HG02885 (cell line): ENCODE measurements around the gene MYH11.

Experiments
- ATAC-seq: cut with Tn5 transposase; IDR thresholded peaks from one replicate; pipeline ENCODE4 v1.9.1; 2021; ENCODE audit warnings: mild to moderate bottlenecking; ENCODE audit not compliant: unreplicated experiment, poor library complexity

MYH11 gene

DNA sequence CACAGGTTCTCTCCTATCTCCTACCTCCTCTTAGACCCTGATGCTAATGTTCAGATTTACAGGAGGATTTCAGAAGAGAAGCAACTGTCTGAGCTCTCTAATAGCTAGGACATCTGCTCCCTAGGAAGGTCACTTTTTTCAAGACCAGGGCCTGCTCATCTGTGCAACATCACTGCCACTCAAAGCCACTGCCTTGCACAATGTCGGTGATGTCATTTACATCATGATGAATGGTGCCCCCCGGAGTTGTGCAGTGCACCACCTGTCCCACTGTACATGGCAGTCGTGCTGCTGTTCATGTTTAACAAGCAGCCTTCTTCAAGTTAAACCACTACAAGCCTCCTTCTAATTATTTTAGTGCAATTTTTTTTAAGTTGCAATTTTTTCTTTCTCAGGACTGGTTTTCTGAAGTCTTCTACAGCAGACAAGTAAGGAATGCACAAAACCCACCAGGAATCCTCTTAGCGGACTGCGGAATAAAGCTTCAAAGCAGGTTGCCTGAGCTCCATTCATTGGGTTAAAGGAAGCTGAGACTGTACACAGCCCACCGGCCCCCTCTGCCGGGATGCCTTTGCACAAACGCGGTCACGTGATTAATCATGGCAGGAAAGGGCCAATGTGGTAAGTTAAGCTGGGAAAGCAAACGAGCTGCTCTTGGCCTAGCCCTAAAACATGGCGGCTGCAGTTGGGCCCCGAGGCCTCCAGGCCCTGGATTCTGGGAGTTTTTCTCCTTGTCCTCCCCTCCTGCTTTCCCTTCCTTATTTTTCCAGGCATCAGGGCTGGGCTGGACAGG, 74.1 kb downstream of the MYH11 start:
- ATAC-seq: no peak

DNA sequence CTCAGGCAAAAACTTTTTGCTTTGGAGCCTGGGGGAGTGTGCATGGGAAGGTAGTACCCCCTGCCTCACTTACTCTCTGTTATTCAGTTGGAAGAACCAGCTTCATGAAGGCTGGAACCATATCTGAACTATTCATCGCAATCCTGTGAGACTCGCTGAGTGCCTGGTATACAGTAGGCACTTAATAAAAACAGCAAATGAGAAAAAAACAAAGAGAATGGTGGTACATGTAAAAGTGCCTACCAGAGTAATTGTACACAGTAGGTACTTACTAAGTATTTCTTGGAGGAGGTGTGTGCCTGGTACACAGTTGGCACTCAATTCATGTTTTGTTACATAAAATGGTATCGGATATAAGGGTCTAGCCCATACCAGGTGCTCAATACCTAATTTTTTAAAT, 75.2 kb downstream of the MYH11 start:
- no peak for ATAC-seq

DNA sequence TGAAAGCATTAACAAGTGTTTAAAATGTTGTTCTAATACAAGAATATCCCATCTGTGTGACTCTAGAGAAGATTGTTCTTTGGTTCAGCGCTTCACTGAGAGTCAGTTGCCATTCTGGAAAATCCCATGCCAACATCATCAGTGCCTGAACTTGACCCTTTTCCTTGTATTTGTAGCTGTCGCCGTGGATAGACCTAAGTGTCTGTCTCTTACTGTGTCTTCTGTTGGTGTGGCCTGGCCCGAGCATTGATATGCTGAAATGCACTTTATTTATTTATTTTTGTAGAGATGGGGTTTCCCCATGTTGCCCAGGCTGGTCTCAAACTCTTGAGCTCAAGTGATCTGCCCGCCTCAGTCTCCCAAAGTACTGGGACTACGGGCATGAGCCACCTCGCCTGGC, 76.0 kb downstream of the MYH11 start:
- ATAC-seq: no peak

DNA sequence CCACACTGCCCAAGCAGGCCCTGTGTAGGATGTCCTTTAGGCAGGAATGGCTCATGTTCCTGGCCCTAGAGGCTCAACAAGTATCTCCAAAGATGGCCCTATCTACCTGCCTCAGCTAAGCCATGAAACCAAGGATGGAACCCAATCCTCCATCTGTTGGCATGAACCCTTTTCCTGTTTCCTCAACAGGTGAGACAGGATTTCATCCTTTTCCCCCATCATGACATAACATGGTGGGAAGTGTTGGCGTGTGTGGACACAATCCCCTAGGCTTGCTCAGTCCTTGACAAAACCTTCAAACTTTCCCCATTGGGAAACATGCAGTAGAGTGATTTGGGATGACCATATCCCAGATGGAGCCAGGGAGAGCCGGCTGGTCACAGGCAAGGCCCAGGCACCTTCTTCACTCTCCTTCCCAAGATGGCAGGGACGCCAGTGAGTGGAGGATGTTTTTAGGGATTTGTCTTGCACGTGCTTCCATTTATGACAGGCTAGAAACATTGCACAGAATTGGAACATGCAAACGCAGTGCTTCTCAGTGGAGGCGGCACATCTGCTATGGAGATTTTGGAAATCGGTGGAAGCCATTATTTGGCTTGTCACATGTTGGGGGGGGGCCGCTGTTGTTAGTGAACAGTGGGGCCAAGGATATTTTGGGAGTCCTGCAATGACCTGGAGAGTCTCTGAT, 77.0 kb downstream of the MYH11 start:
- ATAC-seq: no peak

DNA sequence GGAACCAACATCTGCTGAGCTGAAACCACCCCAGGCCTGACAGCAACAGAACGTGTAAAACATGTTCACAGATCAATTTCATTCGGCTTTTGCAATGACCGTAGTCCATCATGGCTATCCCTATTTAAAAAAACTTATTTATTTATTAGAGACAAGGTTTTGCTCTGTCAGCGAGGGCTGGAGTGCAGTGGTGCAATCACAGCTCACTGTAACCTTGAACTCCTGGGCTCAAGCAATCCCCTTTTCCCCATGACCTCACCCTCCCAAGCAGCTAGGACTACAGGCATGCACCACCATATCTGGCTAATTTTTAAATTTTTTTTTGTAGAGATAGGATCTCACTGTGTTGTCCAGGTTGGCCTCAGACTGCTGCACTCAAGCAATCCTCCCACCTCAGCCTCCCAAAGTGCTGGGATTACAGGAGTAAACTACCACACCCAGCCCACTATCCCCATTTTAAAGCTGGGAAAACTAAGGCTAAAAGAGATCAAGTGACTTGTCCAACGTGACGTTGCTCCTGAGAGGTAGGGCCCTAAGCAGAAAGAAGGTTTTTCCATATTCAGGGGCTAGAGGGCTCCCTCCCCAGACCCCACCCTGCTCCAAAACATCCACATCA, 77.7 kb downstream of the MYH11 start:
- no peak for ATAC-seq

DNA sequence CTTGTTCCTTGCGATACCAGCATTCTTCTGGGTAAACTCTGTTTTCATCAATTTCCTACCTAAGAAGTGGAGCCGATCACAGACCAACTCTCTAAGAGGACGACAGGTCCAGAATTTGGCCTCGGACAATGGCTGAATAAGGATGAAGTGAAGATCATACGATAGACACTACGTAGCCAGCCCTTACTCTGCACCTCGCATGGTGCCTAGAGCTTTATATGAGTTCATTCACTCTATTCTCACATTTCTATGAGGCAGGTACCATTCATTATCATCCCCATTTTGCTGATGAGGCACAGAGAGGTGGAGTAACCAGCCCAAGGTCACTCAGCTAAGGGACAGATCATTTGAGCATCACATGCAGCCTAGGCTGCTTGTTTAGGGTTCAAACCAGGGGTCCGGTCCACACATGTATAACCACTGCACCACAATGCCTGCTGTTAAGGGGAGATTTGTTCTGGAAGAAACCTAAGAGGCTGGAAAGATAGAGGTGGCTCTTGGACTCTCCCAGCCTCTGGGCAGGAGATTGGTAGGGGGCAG, 78.6 kb downstream of the MYH11 start:
- ATAC-seq: no peak

DNA sequence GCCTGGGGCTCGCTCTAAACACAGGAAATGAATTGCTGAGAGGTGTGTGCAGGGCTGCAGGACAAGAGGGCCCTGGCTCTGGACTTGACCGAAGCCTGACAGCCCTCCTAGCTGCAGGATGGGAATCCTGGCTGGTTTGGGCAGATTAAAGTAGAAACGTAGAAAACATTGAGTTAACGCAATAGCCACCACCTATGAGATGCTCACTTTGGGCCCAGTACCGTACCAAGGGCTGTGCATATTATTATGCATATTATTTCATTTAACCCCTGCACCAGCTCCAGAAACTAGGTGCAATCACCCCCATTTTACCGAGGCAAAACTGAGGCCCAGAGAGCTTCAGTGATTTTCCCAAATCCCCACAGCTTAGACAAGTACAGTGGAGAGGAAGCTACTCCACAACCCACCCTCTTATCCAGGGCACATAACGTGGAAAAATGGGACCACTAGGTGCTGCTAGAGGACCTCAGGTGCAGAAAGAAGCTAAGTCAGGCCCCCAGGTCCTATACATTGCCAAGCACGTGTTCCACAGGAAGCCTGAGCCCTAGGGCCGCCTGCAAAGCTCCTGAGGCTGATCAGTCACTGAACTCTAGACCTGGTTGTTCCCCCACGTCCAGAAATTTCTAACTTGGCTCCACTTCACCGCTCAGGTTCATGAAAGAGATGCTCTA, 79.2 kb downstream of the MYH11 start:
- ATAC-seq: no peak

DNA sequence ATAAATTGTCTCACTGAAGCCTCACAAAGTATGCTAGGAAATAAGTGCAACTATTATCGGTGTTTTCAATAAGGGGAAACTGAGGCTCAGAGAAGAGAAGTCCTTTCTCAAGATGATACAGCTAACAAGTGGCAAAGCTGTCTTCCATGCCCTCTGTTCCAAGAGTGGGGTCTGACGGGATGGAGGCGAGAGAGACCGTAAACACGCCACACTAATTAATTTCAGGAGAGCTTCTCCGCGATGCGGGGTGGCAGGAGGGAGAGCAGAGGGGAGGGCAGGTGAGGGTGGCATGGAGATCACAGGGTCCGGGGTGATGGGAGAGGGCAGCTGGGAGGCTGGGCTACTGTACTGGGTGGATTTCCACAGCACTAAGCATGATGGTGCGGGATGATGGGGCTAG, 80.3 kb downstream of the MYH11 start:
- no peak for ATAC-seq

DNA sequence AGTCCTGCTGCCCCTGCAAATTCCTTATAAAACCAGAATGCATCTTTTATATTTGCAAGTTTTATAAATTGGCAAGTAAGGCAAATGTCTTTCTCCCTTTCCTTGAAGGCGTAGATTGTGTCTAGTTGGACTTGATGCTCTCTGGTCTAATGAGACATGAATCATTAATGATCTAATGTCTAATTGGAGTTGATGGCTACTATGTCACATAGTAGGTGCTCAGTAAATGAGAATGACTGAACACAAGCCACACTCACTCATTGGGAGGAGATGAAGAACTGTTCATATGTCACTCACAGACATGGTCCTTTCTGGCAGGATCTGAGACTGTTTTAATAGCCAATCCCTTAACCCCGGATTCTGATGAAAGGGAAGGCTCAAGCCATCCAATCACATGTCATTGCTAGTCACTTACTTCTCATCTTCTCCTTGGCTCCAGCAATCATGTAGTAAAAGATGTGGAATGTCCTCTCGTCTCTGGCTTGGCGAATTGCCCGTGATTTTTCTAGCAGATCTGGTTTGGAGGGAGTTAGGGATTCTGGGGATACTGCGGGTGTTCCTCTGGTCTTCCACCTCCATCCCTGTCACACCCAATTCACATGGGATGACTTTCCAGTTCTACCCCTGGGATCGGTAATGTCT, 81.0 kb downstream of the MYH11 start:
- no peak for ATAC-seq

DNA sequence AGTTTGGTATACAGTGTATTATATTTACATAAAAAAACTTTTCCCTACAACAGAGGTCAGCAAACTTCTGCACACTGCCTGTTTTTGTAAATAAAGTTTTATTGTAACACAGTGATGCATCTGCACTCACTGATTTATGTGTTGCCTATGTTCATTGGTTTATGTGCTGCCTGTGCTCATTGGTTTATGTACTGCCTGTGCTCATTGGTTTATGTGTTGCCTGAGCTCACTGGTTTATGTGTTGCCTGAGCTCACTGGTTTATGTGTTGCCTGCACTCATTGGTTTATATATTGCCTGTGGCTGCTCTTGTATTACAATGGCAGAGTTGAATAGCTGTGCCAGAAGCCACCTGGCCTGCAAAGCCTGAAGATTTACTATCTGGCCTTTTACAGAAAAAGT, 81.6 kb downstream of the MYH11 start:
- no peak for ATAC-seq

DNA sequence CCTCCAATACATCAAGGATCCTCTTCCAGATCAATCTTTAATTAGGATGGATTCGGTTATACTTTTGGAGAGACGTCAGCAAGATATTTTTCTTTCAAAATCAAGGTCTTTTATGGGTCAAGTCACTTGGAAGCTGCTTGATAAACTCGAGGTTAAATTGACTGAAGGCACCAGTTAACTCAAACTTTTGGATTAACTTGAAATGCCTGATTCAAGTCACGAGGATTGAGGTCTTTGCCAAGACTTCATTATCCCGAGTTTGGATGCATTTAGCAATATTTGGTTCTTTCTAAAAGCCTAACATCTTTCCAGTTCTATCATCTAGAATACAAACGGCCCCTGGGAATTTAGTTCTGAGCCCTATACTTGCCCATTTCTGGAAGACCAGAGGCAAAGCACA, 82.9 kb downstream of the MYH11 start:
- ATAC-seq: no peak

DNA sequence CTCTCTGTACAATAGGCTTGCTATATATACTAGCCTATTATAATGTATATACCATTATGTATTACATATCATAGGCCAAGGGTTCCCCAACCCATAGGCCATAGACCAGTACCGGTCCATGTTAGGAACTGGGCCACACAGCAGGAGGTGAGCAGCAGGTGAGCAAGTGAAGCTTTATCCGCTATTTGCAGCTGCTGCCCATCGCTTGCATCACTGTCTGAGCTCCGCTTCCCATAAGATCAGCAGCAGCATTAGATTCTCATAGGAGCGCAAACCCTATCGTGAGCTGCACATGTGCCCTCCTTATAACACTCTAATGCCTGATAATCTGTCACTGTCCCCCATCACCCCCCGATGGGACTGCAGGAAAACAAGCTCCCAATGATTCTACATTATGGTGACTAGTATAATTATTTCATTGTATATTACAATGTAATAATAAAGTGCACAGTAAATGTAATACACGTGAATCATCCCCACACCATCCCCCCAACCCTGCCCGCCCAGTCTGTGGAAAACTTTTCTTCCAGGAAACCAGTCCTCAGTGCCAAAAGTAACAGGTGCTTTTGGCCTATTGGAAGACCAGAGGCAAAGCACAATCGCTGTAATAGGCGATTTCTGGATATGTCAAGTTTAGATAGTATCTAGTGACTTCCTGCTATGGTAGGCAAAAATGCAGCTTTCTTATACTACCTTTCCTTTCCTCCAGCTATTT, 84.1 kb downstream of the MYH11 start:
- no peak for ATAC-seq

DNA sequence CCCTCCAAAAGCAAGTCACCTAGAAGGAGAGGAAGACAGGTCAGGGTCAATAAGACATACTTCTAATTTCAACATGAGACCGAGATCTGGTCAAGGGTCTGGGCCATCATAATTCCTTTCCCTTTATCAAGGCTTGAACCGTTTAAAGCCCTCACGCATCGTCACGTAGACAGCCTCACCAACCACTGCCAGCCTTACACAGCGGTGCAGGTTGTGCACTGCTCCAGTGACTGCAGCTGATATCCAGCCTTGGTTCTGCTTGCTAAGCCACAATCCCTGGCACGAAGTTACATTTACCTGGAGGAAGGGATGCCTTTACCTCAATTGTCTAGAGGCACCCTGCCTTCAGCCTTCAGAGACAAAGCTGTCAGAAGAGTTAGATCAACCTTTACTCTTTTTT, 85.1 kb downstream of the MYH11 start:
- no peak for ATAC-seq

DNA sequence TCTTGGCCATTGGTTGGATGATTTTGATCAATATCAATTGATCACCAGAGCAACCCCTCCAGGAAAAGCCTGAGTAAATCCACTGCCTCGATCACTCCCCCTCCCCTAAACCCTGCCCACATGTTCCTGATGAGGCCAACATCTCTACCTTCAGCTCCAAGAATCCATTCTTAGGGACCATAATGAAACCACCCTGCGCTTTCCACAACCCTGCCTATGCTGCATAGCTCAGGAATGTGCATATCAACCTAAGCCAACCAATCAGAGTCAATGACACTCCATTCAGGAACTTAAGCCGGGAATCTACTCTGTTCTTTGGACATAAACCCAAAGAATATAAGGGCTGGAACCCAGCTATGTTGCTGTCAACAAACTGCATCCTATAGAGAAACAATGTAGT, 86.3 kb downstream of the MYH11 start:
- no peak for ATAC-seq

DNA sequence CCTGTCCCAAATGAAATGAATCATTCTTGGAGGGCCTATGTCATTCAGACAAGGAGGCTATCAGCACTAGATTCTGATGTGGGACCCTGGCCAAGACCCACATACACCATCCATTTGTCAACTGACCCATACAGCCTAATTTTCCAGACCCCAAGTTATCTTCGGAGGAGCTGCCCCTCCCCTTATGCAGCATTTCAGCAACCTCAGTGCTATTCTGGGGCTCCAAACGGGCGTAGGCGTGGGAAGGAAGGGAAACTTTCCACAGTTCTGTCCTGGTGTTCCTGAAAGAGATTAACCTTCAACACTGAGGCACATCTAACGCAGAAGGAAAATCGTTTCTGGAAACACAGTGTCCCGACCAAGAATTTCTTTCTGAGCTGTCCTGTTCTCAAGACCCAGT, 86.7 kb downstream of the MYH11 start:
- ATAC-seq: no peak

DNA sequence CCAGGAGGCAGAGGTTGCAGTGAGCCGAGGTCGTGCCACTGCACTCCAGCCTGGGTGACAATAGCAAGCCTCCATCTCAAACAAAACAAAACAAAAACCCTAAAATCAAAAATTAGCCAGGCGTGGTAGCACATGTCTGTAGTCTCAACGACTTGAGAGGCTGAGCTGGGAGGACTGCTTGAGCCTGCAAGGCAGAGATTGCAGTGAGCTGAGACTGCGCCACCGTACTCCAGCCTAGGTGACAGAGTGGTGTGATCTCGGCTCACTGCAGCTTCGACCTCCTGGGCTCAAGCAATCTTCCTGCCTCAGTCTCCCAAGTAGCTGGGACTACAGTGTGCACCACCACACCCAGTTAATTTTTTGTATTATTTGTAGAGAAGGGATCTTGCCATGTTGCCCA, 87.6 kb downstream of the MYH11 start:
- ATAC-seq: no peak

DNA sequence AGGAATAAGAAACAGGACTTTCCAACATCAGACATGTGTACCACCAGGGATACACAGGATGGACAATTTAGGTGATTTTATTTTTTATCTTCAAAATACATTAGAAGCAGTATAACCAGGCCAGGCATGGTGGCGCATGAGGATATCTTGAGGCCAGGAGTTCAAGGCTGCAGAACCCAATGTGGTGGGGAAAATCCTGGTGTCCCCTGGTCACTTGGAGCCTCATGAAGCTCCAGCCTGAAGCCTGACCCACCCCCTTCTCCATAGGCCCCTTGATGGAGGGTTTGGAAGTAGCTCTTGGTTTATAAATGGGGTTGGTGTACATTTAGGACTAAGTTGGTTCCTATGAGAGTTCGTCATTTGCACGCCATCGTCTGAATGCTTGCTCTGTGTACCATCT, 88.6 kb downstream of the MYH11 start:
- ATAC-seq: no peak

DNA sequence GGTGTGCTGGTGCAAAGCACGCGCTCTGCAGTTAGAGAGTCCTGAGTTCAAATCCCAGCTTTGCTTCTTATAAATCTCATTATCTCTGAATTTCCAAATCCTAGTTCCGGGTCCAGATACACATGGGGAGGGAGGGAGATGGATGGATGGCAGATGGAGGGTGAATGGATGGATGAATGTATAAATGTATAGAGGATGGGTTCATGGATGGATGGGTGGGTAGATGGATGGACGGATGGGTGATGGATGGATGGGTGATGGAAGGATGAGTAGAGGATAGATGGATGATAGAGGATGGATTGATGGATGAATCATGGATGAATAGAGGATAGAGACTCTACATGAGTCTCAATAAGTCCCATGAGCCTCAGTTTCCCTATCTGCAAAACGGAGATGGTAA, 89.9 kb downstream of the MYH11 start:
- no peak for ATAC-seq

DNA sequence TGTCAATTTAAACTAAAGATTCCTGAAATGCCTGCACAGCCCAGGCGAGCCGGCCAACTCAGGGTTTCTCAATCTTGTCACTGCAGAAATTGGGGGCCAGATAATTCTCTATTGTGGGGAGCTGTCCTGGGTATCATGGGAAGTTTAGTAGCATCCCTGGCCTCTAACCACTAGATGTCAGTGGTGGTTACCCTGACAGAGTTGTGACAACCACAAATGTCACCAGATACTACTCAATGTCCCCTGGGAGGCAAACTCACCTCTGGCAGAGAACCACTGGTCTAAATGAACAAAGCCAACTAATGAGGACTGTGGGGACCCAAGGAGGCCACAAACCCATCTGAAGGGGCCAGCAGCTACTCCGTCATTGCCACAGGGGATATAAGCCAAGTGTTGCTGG, 90.9 kb downstream of the MYH11 start:
- ATAC-seq: peak; percentile 81

DNA sequence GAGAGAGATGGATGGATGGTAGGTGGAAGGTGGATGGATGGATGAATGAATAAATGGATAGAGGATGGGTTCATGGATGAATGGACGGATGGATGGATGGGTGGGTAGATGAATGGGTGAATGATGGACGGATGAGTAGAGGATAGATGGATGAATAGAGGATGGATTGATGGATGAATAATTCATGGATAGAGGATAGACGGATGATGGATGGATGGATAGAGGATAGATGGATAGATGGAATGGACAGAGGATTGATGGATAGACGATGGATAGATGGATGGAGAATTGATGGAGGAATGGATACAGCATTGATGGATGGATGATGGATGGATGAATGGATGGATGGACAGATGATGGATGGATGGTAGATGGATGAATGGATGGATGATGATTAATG, 91.7 kb downstream of the MYH11 start:
- ATAC-seq: no peak
